Daoy (cell line): Measurements from ENCODE around the gene DDX10. TPM values are rescaled to one million over a fixed set of nuclear protein-coding genes. Genes with fewer than 3 reads are reported as not detected.
"Not testable (repeated sequence)": the region's sequence is repeated elsewhere in the genome, so short reads cannot be mapped to it uniquely, and the experiment has no call there.

Source experiments
- DNase-seq: peaks from one replicate; pipeline ENCODE4 v3.0.0-alpha.2; 2015; ENCODE audit warnings: low read depth
- total RNA-seq: library from RNA; depleted of rRNA; stranded (reverse); fragments of >200 nt; shearing (Covaris generic); gene quantifications from 2 replicates; pipeline ENCODE4 v1.2.3, GENCODE V29; 2014

DDX10 gene
- total RNA-seq, 1 experiment from 2014 or later: 35.8 TPM

- not testable (repeated sequence) for DNase-seq
Observed at GRCh38 chr11:108823960-108824359, 159.1 kb downstream of the DDX10 start.

- no peak for DNase-seq
Observed at GRCh38 chr11:108824545-108824944, 159.7 kb downstream of the DDX10 start.

GRCh38 chr11:108825381-108825780 lies 160.5 kb downstream of the DDX10 start:
- no peak for DNase-seq

- DNase-seq: no peak
Observed at GRCh38 chr11:108826136-108826535, 161.3 kb downstream of the DDX10 start.

- DNase-seq: no peak
Observed at GRCh38 chr11:108835624-108836023, 170.8 kb downstream of the DDX10 start.

- DNase-seq: no peak
Observed at GRCh38 chr11:108836541-108836940, 171.7 kb downstream of the DDX10 start.

GRCh38 chr11:108838102-108838791 lies 173.4 kb downstream of the DDX10 start:
- no peak for DNase-seq

- no peak for DNase-seq
Observed at GRCh38 chr11:108838792-108839105, 173.9 kb downstream of the DDX10 start.

- DNase-seq: no peak
Observed at GRCh38 chr11:108846009-108846408, 181.1 kb downstream of the DDX10 start.

GRCh38 chr11:108847298-108847990 lies 182.6 kb downstream of the DDX10 start:
- DNase-seq: no peak

- DNase-seq: no peak
Observed at GRCh38 chr11:108851781-108852180, 186.9 kb downstream of the DDX10 start.

- no peak for DNase-seq
Observed at GRCh38 chr11:108852701-108853100, 187.8 kb downstream of the DDX10 start.

GRCh38 chr11:108853151-108853550 lies 188.3 kb downstream of the DDX10 start:
- DNase-seq: no peak

GRCh38 chr11:108853864-108854263 lies 189.0 kb downstream of the DDX10 start:
- DNase-seq: no peak

- no peak for DNase-seq
Observed at GRCh38 chr11:108854346-108854745, 189.5 kb downstream of the DDX10 start.

- no peak for DNase-seq
Observed at GRCh38 chr11:108857382-108857781, 192.5 kb downstream of the DDX10 start.

- DNase-seq: no peak
Observed at GRCh38 chr11:108858622-108859021, 193.8 kb downstream of the DDX10 start.

- peak; percentile 17 for DNase-seq
Observed at GRCh38 chr11:108859510-108859909, 194.6 kb downstream of the DDX10 start.

GRCh38 chr11:108863528-108863927 lies 198.7 kb downstream of the DDX10 start:
- DNase-seq: no peak

- DNase-seq: no peak
Observed at GRCh38 chr11:108865406-108865805, 200.5 kb downstream of the DDX10 start.

- DNase-seq: no peak
Observed at GRCh38 chr11:108866781-108867180, 201.9 kb downstream of the DDX10 start.

- peak; percentile 66 for DNase-seq
Observed at GRCh38 chr11:108870373-108871020, 205.6 kb downstream of the DDX10 start.

GRCh38 chr11:108871152-108871551 lies 206.3 kb downstream of the DDX10 start:
- peak; percentile 63 for DNase-seq
